SHP77 (cell line): ENCODE results near the gene PRPF19.

Source experiments
- DNase-seq, 2 experiments: peaks; one replicate each; lab custom pipeline; 2025; lab: John Stamatoyannopoulos, UW

PRPF19 gene

GRCh38 chr11:60906132-60906972 is at the start of gene PRPF19:
Gene PRPF19 (minus strand): TSS chr11:60906585. CDS start chr11:60906382, 203 bp downstream.
- DNase-seq: peak; percentile 82 to 83

- DNase-seq: no peak
Measured at GRCh38 chr11:60955571-60955970, 49.2 kb upstream of the PRPF19 start.

DNA sequence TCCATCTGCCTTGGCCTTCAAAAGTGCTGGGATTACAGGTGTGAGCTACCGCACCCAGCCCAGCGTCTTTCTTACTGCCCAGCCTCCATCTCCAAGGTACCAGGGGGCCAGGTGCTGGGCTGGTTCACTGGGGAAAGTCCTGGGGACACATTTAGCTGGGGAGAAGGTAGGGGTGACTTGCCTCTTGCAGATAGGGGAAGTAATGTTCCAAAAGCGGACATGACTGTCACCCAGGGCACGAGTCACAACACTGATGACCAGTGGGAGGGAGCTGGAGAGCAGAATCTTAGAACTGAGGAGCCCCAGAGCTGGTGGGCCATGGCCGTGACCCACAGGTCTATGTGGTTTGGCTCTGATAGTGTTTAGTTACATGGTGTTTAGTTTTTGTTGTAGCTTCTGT is 48.0 kb upstream of the PRPF19 start:
- DNase-seq: no peak

DNA sequence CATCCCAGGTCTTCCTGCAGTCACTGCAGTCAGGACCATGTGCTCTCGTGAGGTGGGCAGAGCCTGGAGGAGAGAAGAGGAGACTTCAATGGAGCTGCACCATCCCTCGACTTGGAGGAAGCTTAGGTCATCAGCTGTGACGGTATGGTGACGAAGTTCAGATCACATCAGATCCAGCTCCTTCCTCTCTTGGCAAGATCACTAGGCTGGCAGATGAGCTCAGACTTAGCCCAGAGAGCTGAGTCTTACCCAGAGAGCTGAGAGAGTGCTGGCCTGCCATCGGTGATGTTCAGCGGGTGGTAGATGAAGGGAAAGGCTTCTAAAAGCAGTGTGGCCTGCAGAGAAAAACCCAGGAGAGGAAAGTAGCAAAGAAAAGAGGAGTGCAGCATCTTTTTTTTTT is 47.4 kb upstream of the PRPF19 start:
- DNase-seq: no peak

- no peak for DNase-seq
Measured at GRCh38 chr11:60952742-60953170, 46.4 kb upstream of the PRPF19 start.

GRCh38 chr11:60951904-60952741 is 45.7 kb upstream of the PRPF19 start, which contains the start of gene SLC15A3:
Gene SLC15A3 (minus strand): TSS chr11:60952176. CDS start chr11:60951551, 625 bp downstream.
- no peak for DNase-seq

DNA sequence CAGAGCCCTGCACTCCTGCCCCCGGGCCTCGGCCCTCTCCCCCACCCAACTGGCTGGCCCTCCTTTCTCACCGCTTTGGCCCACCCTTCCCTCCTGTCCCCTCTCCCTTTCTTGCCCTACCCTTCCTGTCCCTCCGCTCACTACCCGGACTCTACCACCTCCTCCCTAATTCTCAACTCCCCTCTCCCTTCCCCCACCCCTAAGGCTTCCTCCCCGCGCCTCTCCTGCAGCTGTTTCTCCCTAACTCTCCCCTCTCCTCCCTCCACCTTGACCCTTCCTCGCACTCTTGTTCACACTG is 45.2 kb upstream of the PRPF19 start:
- no peak for DNase-seq

GRCh38 chr11:60950933-60951605 is 44.7 kb upstream of the PRPF19 start:
- DNase-seq: no peak

DNA sequence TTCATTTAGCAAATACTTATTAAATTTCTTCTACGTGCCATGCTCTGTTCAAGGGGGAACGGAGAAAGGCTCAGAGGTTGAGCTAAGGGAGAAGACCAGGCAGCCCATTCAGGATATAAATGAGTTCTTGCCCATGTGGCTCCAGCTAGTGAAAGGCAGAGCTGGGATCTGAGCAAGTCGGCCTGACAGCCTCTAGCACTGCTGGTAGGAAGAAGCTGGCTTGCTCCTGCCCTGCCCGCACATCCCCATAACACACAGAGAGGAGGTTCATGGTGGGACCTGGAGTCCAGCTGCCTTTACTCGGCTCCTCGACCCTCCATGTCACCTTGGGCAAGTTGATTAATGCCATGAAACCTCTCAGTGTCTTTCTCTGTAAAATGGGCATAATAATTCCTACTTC is 43.6 kb upstream of the PRPF19 start:
- no peak for DNase-seq

GRCh38 chr11:60948250-60948649 is 41.9 kb upstream of the PRPF19 start:
- no peak for DNase-seq

GRCh38 chr11:60947700-60948099 is 41.3 kb upstream of the PRPF19 start:
- no peak for DNase-seq

GRCh38 chr11:60946601-60947264 is 40.3 kb upstream of the PRPF19 start:
- peak in 1 of 2 experiments; percentile 24 for DNase-seq

DNA sequence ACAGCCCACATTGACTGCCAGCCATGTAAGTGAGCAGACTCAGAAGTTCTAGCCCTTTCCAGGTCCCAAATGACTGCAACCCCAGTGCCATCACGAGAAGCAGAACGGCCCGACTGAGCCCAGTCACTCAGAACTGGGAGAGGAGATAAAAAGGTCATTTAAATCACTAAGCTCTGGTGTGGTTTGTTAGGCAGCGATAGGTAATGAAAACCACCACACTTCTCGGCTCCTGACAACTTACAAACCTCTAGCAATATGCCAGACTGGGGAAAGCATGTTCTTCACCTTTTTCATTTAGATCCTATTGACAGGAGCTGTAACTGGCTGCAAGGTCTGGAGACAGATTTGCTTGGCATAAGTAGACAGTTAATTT is 38.9 kb upstream of the PRPF19 start:
- DNase-seq: no peak

GRCh38 chr11:60944490-60945294 is 38.3 kb upstream of the PRPF19 start:
- DNase-seq: no peak

GRCh38 chr11:60942970-60943565 is 36.7 kb upstream of the PRPF19 start:
- peak; percentile 45 to 66 for DNase-seq

GRCh38 chr11:60942219-60942618 is 35.8 kb upstream of the PRPF19 start:
- DNase-seq: no peak

GRCh38 chr11:60941371-60942119 is 35.2 kb upstream of the PRPF19 start:
- no peak for DNase-seq

GRCh38 chr11:60939855-60940254 is 33.5 kb upstream of the PRPF19 start:
- no peak for DNase-seq

GRCh38 chr11:60939301-60939700 is 32.9 kb upstream of the PRPF19 start:
- DNase-seq: no peak

- DNase-seq: no peak
Measured at GRCh38 chr11:60938500-60938899, 32.1 kb upstream of the PRPF19 start.
